ENCODE results near the gene C1orf35.

- TF ChIP-seq CTCF (conservative IDR thresholded peaks at IDR 0.05; ENCODE audit: low read depth, low read length) (no peak), EZH2 (IDR thresholded peaks at IDR 0.05; ENCODE audit: low read length, unreplicated experiment) (no peak), EZH2phosphoT487 (IDR thresholded peaks at IDR 0.05; ENCODE audit: borderline replicate concordance, low read length) (no peak)
Observed at GRCh38 chr1:228146417-228147150, 43.5 kb upstream of the C1orf35 start.

All from PC-3 (cell line).